Cardiac muscle cell (in vitro differentiated cells and primary cell): Measurements from ENCODE around the gene EIF2B5. TPM values are rescaled to one million over a fixed set of nuclear protein-coding genes. Genes with fewer than 3 reads are reported as not detected.

Experiments
- DNase-seq, 2 donors: peaks; one replicate each; pipeline versions ENCODE4 v3.0.0 to v3.0.0-alpha.2; 2010 to 2017; ENCODE audit warnings: low read depth in 1 of 2, low spot score in 1 of 2
- H3K27ac ChIP-seq: fragments of 200-600 bp; sonication (generic); 2 replicates; pipeline ENCODE4 v1.5.1; 2016
- H3K27me3 ChIP-seq: fragments of 200-600 bp; sonication (generic); 2 replicates; pipeline ENCODE4 v1.6.0; 2016; ENCODE audit warnings: control low read depth
- H3K36me3 ChIP-seq: fragments of 200-600 bp; sonication (generic); 2 replicates; pipeline ENCODE4 v1.5.1; 2016; ENCODE audit warnings: control low read depth
- H3K4me1 ChIP-seq: fragments of 200-600 bp; sonication (generic); 2 replicates; pipeline ENCODE4 v1.8.1; 2017; ENCODE audit warnings: low read depth, mild to moderate bottlenecking, mixed run types
- H3K4me3 ChIP-seq: fragments of 200-600 bp; sonication (generic); 2 replicates; pipeline ENCODE4 v1.5.1; 2016; ENCODE audit warnings: mild to moderate bottlenecking
- H3K9me3 ChIP-seq: fragments of 200-600 bp; sonication (generic); 2 replicates; pipeline ENCODE4 v1.5.1; 2017; ENCODE audit warnings: low read depth, mild to moderate bottlenecking, control low read depth
- CTCF ChIP-seq: IDR thresholded peaks from 2 replicates; pipeline ENCODE4 v1.5.1; 2012; ENCODE audit warnings: low read depth, mild to moderate bottlenecking, low read length
- polyA plus RNA-seq: library from polyadenylated mRNA; unstranded; fragments of >200 nt; fragmentation: Nextera tagmentation; extraction: Ambion mirVana; gene quantifications from 2 replicates; pipeline ENCODE4 v1.2.1, GENCODE V29; 2016
- total RNA-seq: library from RNA; depleted of rRNA; stranded (reverse); fragments of >200 nt; gene quantifications from 2 replicates; pipeline ENCODE4 v1.2.3, GENCODE V29; 2016

Gene EIF2B5
- total and polyA plus RNA-seq, 2 experiments from 2014 or later = 57.5 to 82.1 TPM

GRCh38 chr3:184129012-184129411 is 6.1 kb upstream of the EIF2B5 start:
- Histone ChIP-seq H3K27me3 (no peaks in the 10 kb centered on the region), H3K9me3 (no peaks in the 10 kb centered on the region), H3K36me3 (no peaks in the 10 kb centered on the region), H3K4me1 (no peaks in the 10 kb centered on the region), H3K27ac (no peak overlapping the region), H3K4me3 (no peak overlapping the region)
- peak; percentile 63 to 66 for DNase-seq
- peak; percentile 57 for TF ChIP-seq CTCF

- DNase-seq = no peak
- Histone ChIP-seq H3K27ac (no peak overlapping the region), H3K9me3 (no peaks in the 10 kb centered on the region), H3K27me3 (no peaks in the 10 kb centered on the region), H3K4me3 (no peak overlapping the region), H3K4me1 (peaks cover 8% of the 10 kb centered on the region), H3K36me3 (no peaks in the 10 kb centered on the region)
- TF ChIP-seq CTCF = no peak
Measured at GRCh38 chr3:184132945-184133344, 2.2 kb upstream of the EIF2B5 start.

DNA sequence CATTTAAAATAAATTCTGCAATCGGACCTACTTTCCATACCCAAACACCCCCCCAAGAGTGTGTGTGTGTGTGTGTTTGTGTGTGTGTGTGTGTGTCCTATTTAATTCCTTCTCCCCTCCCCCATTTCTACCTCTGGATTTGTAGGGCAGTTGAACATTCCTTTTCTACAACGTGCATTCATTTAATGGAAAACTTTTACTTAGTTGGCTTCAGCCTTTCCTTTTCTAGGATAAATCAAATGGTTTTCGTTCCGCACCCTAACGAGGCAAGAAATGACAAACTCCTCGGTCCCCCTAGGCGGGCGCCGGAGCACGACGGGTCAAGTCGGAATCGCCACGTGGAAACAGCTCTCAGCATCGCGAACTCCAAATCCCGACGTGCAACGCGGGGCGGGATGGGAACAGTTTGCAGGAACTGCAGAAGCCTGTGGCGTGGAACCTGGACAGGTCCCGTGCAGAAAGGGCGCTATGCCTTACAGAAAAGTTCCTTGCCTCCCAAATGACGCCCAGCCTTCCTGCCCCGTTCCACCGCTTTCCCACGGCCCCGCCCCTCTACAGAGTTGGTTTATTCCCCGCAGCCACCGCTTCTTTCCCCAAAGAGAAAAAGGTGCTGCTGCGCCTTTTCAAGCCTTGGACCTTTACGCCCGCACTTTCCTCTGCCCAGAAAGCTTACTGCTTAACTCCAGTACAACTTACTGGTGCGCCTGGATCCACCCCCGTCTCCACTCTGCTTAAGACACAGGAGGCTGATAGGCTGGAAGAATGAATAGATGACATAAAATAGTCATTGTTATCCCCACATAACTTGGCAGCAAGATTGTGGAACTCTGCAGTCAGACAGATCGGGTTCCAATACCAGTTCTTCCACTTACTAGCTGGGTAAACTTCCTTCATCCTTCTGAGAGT is 1.1 kb upstream of the EIF2B5 start:
- H3K27me3 ChIP-seq = no peaks in the 10 kb centered on the region
- no peaks in the 10 kb centered on the region for H3K36me3 ChIP-seq
- peak overlapping the region; percentile 76 for H3K27ac ChIP-seq
- H3K9me3 ChIP-seq = no peaks in the 10 kb centered on the region
- peak; percentile 89 to 90 for DNase-seq
- peaks cover 8% of the 10 kb centered on the region for H3K4me1 ChIP-seq
- H3K4me3 ChIP-seq = peak overlapping the region; percentile 93
- no peak for TF ChIP-seq CTCF

DNA sequence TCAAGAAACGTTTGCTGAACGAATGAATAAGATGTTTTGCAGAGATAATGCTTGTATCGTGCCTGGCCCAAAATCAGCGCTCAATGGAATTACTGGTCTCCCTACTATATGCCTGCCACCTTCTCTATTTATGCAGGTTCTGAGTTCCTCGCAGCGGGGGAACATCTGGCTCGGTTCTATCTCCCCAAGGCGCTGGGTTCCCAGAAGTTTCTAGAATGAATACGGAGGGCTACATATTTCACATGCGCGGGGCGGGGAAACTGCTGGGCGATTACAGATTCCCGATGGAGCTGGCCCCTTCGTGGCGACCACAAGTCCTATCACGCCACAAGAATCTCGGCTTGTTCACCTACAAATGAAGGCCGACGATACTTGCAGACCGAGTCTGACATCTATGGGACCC is 411 bp upstream of the EIF2B5 start:
- H3K36me3 ChIP-seq = no peaks in the 10 kb centered on the region
- peak overlapping the region; percentile 93 for H3K4me3 ChIP-seq
- peak overlapping the region; percentile 76 for H3K27ac ChIP-seq
- H3K4me1 ChIP-seq = peaks cover 8% of the 10 kb centered on the region
- H3K9me3 ChIP-seq = no peaks in the 10 kb centered on the region
- H3K27me3 ChIP-seq = no peaks in the 10 kb centered on the region
- TF ChIP-seq CTCF = no peak
- DNase-seq = no peak

DNA sequence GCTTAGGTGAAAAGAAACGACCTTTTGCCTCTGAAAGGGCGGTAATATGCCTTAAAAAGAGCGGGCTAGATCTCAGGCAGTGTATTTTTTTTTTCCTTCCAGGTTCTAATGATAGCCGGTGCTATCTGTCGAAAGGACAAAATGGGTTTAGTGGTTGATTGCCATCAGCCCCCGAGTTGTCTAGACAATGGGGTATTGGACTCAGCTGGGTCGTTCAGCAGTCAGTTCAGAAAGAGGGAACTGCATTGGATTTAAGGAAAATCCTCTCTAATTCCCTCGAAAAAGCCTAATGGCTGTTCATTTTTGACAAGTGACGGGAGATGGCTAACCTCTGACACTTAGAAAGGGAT is 728 bp downstream of the EIF2B5 start:
- H3K9me3 ChIP-seq = no peaks in the 10 kb centered on the region
- no peak for DNase-seq
- TF ChIP-seq CTCF = no peak
- H3K4me1 ChIP-seq = peaks cover 8% of the 10 kb centered on the region
- peaks cover 5% of the 10 kb centered on the region for H3K36me3 ChIP-seq
- no peaks in the 10 kb centered on the region for H3K27me3 ChIP-seq
- H3K4me3 ChIP-seq = peak overlapping the region; percentile 93
- H3K27ac ChIP-seq = peak overlapping the region; percentile 76
